ENCODE results near the gene CD84.
"Not testable (repeated sequence)": the region's sequence is repeated elsewhere in the genome, so short reads cannot be mapped to it uniquely, and the experiment has no call there.

The CD84 gene

DNA sequence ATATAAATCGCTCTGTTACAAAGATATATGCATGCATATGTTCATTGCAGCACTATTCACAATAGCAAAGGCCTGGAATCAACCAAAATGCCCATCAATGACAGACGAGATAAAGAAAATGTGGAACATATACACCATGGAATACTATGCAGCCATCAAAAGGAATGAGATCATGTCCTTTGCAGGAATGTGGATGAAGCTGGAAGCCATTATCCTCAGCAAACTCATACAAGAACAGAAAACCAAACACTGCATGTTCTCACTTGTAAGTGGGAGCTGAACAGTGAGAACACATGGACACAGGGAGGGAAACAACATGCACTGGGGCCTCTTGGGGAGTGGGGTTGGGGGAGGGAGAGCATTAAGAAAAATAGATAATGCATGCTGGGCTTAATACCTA lies 61.8 kb downstream of the CD84 start:
- not testable (repeated sequence) for DNase-seq (ENCODE audit: low read depth, low spot score)

- not testable (repeated sequence) for DNase-seq (ENCODE audit: low read depth, low spot score)
Observed at GRCh38 chr1:160515908-160516307, 63.4 kb downstream of the CD84 start.

DNA sequence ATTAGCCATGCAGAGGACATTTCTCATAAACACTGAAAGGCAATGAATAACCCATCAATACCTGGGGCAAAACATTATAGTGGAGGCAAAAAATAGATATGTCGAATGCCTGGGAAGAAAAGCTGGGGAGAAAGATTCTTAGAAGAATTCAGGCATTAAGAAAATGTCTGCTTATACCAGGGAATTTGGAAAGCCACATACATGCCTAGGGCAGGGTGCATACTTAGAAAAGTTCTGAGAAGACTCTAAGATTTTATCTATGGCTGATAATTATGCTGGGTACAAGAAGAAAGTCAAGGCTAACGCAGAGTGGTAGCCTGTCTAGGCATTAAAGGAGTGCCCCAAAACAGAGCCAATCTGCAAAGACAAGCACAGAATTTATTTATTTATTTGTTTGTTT lies 74.6 kb downstream of the CD84 start:
- no peak for DNase-seq (ENCODE audit: low read depth, low spot score)

- DNase-seq (ENCODE audit: low read depth, low spot score) = no peak
Observed at GRCh38 chr1:160503087-160503486, 76.2 kb downstream of the CD84 start.

DNA sequence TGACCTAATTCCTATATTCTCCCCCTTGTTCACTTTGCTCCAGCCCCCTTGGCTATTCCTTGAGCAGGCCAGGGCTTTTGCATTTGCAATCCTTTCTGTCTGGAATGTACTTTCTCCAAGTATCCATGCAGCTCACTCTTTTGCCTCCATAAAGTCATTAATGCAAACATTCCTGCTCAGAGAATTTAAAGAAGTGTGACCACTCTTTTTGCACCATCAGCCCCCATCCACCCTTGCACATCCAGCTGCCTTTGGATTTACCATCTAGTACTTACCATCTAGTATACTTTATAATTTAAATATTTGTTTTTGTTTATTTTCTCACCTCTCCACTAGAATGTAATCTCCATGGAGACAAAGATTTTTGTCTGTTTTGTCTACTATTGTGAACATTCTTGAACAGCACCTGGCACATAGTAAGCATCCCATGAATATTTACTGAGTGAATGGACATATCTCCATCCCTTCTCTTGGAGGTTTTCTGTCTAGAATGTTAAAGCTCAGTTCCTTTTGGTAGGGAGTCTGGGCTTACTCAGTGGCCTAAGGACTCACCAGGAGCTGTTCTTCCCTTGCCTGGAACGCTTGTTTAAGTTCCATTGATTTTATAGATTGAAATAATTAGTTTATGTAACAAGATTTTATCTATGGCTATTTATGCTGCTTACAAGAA lies 78.8 kb downstream of the CD84 start:
- DNase-seq (ENCODE audit: low read depth, low spot score) = no peak

DNA sequence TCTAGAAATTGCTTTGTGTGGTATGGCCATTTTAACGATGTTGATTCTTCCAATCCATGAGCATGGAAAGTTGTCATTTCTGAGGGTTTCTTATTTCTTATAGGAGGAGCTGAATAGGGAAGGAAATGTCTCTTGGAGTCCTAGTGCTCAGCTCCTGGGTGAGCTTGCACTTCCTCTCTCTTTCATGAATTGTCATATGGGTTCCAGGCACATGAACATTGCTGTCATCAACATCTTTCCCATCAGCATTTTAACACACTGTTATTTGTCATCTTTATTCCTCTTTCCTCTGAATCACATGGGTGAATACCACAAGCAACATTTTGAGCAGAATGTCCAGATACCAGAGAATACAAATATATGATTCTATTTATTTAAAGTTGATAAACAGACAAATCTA lies 79.7 kb downstream of the CD84 start:
- no peak for DNase-seq (ENCODE audit: low read depth, low spot score)

DNA sequence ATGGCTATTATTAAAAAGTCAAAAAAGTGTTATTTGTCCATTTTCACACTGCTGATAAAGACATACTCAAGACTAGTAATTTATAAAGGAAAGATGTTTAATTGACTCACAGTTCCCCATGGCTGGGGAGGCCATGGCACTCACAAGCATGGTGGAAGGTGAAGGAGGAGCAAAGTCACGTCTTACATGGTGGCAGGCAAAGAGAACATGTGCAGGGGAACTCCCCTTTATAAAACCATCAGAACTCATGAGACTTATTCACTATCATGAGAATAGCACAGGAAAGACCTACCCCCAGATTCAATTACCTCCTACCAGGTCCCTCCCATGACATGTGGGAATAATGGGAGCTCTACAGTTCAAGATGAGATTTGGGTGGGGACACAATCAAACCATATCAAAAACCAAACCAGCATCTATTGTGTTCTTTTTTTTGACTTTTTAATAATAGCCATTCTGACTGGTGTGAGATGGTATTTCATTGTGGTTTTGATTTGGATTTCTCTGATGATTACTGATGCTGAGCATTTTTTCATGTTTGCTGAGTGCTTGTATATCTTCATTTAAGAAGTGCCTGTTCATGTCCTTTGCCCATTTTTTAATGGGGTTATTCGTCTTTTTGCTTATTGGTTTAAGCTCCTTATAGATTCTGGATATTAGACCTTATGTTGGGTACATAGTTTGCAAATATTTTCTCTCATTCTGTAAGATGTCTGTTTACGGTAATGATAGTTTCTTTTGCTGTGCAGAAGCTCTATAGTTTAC lies 80.8 kb downstream of the CD84 start:
- DNase-seq (ENCODE audit: low read depth, low spot score) = not testable (repeated sequence)

- no peak for DNase-seq (ENCODE audit: low read depth, low spot score)
Observed at GRCh38 chr1:160496334-160496733, 83.0 kb downstream of the CD84 start.

DNA sequence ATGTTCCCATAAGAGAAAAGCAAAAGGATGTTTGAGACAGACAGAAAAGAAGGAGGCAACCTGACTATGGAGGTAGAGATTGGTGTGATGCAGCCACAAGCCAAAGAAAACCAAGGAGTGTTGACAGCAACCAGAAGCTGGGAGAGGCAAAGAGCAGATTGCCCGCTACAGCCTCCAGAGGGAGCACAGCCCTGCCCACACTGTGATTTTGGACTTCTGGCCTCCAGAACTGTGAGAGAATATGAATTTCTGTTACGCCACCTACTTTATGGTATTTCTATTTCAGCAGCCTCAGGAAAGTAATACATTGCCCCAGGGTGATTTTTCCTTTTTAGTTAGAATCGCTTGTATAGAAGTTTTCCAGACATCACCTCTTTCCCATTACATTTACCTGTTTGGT lies 84.7 kb downstream of the CD84 start:
- no peak for DNase-seq (ENCODE audit: low read depth, low spot score)

GRCh38 chr1:160492617-160493016 lies 86.7 kb downstream of the CD84 start:
- DNase-seq (ENCODE audit: low read depth, low spot score) = no peak

DNA sequence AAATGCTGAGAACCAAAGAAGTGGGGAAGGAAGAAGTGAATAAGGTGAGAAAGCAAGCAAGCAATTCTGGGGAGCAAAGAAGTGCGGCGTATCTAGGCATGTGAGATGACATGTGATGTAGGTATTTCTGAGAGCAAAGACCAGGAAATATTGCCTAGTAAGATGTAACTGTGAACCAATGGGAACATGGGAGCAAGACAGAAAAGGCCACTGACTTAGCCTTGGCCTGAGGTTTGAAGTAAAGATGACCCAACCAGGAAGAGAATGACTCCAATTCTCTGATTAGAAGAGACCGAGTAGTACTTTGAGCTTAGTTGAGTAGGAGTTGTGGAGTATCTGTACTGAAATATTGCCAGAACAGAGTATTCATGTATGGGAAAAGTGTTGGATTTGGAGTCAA lies 87.3 kb downstream of the CD84 start:
- no peak for DNase-seq (ENCODE audit: low read depth, low spot score)

Measured in iPS DF 19.7 (cell line).